ENCODE measurements around the gene RIPOR3.

DNA sequence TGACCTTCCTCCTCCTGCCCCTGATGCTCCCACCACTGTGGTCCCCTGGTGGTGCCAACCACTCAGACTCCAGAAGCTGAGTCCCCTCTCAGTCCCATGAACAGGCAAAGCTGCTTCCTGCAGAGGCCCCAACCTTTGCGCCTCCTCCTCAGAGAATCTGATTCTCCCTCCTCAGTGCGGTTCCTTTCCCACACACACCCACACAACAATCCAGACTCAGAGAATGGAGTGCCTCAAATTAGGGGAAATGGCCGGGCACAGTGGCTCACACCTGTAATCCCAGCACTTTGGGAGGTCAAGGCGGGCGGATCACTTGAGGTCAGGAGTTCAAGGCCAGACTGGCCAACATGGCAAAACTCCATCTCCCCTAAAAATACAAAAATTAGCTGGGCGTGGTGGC lies 23.0 kb downstream of the RIPOR3 start:
- TF ChIP-seq, protein P1, sequence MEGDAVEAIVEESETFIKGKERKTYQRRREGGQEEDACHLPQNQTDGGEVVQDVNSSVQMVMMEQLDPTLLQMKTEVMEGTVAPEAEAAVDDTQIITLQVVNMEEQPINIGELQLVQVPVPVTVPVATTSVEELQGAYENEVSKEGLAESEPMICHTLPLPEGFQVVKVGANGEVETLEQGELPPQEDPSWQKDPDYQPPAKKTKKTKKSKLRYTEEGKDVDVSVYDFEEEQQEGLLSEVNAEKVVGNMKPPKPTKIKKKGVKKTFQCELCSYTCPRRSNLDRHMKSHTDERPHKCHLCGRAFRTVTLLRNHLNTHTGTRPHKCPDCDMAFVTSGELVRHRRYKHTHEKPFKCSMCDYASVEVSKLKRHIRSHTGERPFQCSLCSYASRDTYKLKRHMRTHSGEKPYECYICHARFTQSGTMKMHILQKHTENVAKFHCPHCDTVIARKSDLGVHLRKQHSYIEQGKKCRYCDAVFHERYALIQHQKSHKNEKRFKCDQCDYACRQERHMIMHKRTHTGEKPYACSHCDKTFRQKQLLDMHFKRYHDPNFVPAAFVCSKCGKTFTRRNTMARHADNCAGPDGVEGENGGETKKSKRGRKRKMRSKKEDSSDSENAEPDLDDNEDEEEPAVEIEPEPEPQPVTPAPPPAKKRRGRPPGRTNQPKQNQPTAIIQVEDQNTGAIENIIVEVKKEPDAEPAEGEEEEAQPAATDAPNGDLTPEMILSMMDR (IDR thresholded peaks at IDR 0.05; ENCODE audit: low read length), result no peak
- no peak for TF ChIP-seq EZH2 (IDR thresholded peaks at IDR 0.05; ENCODE audit: borderline replicate concordance, low read length)
